Subcutaneous abdominal adipose tissue (tissue), 5 donors: Measurements from ENCODE around the gene KRTAP10-1.
"Not testable (repeated sequence)": the region's sequence is repeated elsewhere in the genome, so short reads cannot be mapped to it uniquely, and the experiment has no call there.

Experiments used
- H3K27ac ChIP-seq: one replicate; pipeline ENCODE4 v1.7.0; 2013; ENCODE audit warnings: low read depth, mild to moderate bottlenecking, inconsistent platforms, low read length, moderate library complexity
- H3K27me3 ChIP-seq, 5 donors: one replicate each; pipeline ENCODE4 v1.7.0; 2013; ENCODE audit warnings: low read length in 5 of 5, inconsistent platforms in 1 of 5; ENCODE audit not compliant: control insufficient read depth in 5 of 5, insufficient read depth in 4 of 5
- H3K36me3 ChIP-seq, 5 donors: one replicate each; pipeline ENCODE4 v1.7.0; 2013; ENCODE audit warnings: low read length in 5 of 5; ENCODE audit not compliant: control insufficient read depth in 5 of 5, insufficient read depth in 5 of 5
- H3K4me1 ChIP-seq, 5 donors: one replicate each; pipeline ENCODE4 v1.7.0; 2013; ENCODE audit warnings: low read length in 5 of 5, mild to moderate bottlenecking in 3 of 5, moderate library complexity in 1 of 5; ENCODE audit not compliant: control insufficient read depth in 5 of 5, insufficient read depth in 5 of 5
- H3K4me3 ChIP-seq, 5 donors: one replicate each; pipeline ENCODE4 v1.7.0; 2013; ENCODE audit warnings: low read length in 5 of 5, low read depth in 1 of 5
- H3K9ac ChIP-seq, 5 donors: one replicate each; pipeline ENCODE4 v1.7.0; 2013; ENCODE audit warnings: low read length in 5 of 5, mild to moderate bottlenecking in 4 of 5, moderate library complexity in 3 of 5
- H3K9me3 ChIP-seq, 5 donors: one replicate each; pipeline ENCODE4 v1.7.0; 2013; ENCODE audit warnings: low read length in 5 of 5; ENCODE audit not compliant: control insufficient read depth in 5 of 5
- donor health status: healthy.
- donor health status: healthy.
- donor health status: healthy.
- donor health status: healthy.
- donor health status: healthy.

Gene KRTAP10-1

DNA sequence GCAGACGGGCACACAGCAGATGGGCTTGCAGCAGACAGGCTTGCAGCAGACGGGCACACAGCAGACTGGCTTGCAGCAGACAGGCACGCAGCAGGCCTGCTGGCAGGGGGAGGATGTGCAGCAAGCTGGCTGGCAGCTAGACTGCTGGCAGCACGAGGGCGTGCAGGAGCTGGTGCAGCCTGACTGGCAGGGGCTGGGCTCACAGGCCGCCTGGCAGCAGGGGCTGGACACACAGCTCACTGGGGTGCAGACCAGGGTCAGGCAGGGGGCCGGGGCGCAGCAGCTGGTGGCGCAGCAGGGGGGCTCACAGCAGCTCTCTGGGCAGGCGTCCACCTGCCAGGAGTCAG lies 18.3 kb upstream of the KRTAP10-1 start:
- not testable (repeated sequence) for H3K9ac ChIP-seq, H3K36me3 ChIP-seq, H3K27ac ChIP-seq, H3K4me1 ChIP-seq, H3K4me3 ChIP-seq, H3K9me3 ChIP-seq
- H3K27me3 ChIP-seq = peaks cover 10 to 36% (median 27%) of the 10 kb centered on the region in 5 donors

DNA sequence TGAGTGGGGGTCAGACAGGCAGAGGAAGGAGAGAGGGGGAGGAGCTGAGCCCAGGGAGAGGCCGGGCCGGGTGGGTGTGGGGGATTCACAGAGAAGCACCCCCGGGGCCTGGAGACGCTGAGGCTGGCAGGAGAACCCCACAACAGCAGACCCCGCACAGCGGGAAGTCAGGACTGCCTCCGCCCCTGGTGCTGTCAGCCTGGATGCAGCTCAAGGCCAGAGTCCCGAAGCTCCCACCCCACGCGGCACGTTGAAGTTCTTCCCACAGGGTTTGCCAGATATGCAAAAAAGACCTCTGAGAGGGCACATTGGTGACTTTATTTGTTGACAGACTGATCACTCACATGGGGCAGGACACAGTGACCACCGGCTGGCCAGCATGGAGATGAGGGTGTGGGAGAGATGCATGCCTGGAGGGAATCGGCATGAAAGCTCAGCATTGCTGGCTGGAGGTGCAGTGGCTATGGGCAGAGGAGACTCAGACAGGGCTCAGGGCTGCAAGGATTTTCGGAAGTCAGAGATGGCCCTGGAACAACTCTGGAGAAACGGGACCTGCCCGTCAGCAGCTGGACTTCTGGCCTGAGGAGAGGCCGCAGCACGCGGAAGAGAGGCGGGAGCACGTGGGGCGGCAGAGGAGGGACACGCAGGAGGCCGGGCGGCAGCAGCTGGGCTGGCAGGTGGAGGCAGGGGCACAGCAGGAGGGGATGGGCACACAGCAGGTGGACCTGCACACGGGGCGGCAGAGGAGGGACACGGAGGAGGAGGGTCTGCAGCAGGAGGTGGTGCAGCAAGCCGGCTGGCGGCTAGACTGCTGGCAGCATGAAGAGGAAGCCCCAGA lies 17.7 kb upstream of the KRTAP10-1 start:
- no peak overlapping the region for H3K27ac ChIP-seq
- no peaks in the 10 kb centered on the region for H3K36me3 ChIP-seq
- H3K9me3 ChIP-seq = peaks cover 0 to 7% (median 2%) of the 10 kb centered on the region in 5 donors
- H3K9ac ChIP-seq = no peak overlapping the region
- no peaks in the 10 kb centered on the region for H3K4me1 ChIP-seq
- H3K4me3 ChIP-seq = no peak overlapping the region
- peaks cover 10 to 36% (median 29%) of the 10 kb centered on the region in 5 donors for H3K27me3 ChIP-seq

DNA sequence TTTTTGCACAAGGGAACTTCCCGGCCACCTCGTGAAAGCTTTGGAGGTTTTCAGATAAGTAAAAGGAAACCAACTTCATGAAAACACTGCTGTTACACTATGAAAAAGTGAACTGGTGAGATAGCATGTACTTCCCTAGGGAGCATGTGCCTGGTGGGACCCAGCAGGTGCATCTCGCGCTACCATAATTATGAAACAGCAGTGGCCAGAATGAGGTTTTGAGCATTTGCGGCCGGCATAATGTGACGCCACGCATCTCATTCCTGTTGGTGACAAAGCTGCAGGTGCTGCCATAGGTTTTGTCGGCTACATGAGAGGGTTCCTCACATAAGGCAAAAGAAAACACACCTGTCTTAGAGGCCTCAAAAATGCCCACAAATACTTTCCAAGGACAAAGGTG lies 16.9 kb upstream of the KRTAP10-1 start:
- no peak overlapping the region for H3K9ac ChIP-seq
- H3K27me3 ChIP-seq = peaks cover 10 to 43% (median 38%) of the 10 kb centered on the region in 5 donors
- peaks cover 0 to 7% (median 0%) of the 10 kb centered on the region in 5 donors for H3K9me3 ChIP-seq
- no peaks in the 10 kb centered on the region for H3K4me1 ChIP-seq
- H3K36me3 ChIP-seq = no peaks in the 10 kb centered on the region
- H3K4me3 ChIP-seq = no peak overlapping the region
- H3K27ac ChIP-seq = no peak overlapping the region

DNA sequence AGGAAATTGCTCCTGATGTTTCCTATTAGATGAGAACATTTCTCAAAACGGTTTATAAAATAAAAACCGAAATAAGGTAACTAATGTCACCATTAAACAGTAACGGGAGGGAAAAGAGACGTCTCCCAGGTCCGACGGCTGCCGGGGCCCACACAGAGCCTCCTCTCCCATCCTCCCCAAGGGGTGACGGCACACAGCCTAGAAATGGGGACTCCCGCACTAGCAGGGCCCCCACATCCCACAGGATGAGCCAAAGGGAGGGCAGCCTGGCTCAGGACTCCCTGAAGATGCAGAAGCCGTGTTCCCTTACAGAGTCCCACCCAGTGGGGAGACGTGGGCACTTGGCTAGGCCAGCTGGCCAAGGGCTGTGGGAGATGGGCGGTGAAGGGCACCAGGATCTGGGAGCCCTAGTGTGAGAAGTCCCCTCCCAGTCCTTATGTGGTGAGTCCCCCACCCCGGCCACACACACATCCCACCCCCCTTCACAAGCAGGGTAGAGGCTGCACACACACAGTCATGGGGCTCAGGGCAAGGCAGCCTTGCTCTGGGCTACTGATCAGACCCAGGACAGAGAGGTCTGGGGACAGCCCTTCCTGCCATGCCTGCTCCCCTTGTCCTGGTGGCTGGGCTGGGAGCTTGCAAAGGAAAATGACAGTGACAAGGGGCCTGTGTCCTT lies 15.3 kb upstream of the KRTAP10-1 start:
- Histone ChIP-seq H3K27me3 (peaks cover 18 to 57% (median 43%) of the 10 kb centered on the region in 5 donors), H3K9ac (no peak overlapping the region), H3K27ac (no peak overlapping the region), H3K9me3 (peaks cover 0 to 7% (median 0%) of the 10 kb centered on the region in 5 donors), H3K36me3 (no peaks in the 10 kb centered on the region), H3K4me1 (no peaks in the 10 kb centered on the region), H3K4me3 (no peak overlapping the region)

DNA sequence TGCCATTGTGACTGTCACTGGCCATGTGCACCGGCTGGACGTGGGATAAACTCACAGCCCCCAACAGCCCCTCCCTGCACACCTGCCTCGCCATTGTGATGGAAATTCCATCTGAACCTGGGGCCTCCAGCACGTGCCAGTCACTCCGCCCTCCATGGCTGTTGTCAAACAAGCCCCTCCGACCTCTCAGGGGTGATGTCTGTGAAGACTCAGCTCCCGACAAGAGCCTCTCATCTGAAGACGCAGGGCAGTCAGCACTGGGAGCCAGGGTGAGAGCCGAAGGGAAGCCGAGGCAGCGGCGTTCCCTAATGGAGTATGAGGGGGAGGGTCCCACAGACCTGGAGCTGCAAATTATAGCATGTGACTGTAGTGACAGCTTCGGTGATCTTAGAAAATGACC lies 12.7 kb upstream of the KRTAP10-1 start:
- H3K36me3 ChIP-seq = no peaks in the 10 kb centered on the region
- H3K4me3 ChIP-seq = no peak overlapping the region
- no peak overlapping the region for H3K27ac ChIP-seq
- no peaks in the 10 kb centered on the region for H3K4me1 ChIP-seq
- peaks cover 0 to 4% (median 0%) of the 10 kb centered on the region in 5 donors for H3K9me3 ChIP-seq
- H3K27me3 ChIP-seq = peaks cover 25 to 66% (median 50%) of the 10 kb centered on the region in 5 donors
- no peak overlapping the region for H3K9ac ChIP-seq

DNA sequence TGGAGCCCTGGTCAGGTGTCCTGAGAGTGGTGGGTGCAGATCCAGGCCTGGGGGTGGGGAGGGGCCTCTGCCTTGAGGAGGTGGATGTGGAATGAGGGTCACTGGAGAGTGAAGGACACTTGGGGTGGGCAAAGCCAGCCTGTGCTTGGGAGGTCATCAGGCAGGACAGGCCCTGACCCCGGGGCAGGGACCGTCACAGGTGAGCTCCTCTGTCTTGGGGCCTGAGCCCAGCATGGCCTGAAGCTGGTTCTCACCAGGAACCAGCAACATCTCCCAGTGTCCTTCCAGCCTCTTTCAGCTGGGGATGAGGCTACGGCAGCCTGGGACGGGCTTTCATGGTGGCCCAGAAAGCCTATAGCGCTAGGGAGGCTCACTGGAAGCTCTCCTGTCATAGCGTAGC lies 12.1 kb upstream of the KRTAP10-1 start:
- Histone ChIP-seq H3K9ac (no peak overlapping the region), H3K36me3 (no peaks in the 10 kb centered on the region), H3K27me3 (peaks cover 22 to 63% (median 50%) of the 10 kb centered on the region in 5 donors), H3K4me1 (no peaks in the 10 kb centered on the region), H3K9me3 (peaks cover 0 to 4% (median 0%) of the 10 kb centered on the region in 5 donors), H3K27ac (no peak overlapping the region), H3K4me3 (no peak overlapping the region)

DNA sequence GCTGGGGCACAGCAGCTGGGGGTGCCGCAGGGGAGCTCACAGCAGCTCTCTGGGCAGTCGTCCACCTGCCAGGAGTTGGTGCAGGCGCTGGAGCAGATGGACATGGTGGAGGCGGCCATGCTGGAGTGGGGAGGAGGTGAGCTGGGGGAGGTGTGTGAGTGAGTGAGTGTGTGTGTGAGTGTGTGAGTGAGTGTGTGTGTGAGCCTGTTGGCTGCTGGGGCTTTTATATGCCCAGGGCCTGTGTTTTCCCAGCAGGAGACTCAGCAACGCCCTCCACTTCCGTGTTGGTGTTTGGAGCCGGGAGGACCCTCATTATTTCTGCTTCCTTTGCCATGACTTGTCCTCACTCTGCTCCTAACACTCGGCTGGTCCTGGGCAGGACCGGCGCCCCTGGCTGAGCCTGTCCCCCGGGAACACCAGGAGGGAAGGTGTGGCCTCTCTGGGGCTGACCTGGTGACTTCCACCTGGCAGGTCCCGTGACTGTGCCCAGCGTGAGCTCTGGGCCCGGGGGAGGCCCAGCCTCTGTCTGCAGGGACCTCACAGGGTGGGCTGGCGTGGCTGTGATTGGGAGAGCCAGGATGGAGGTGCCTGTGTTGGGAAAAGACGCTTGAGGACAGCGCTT lies 11.5 kb upstream of the KRTAP10-1 start, which contains the start of gene KRTAP10-2:
Gene KRTAP10-2, minus strand, starts transcription at position 166 of the 622 bp plus-strand sequence. Its CDS starts 47 bp downstream, at position 119.
- Histone ChIP-seq H3K36me3 (no peaks in the 10 kb centered on the region), H3K4me3 (no peak within 1 kb of the TSS), H3K27ac (no peak within 1 kb of the TSS), H3K27me3 (peaks cover 22 to 56% (median 46%) of the 10 kb centered on the region in 5 donors), H3K9me3 (peaks cover 0 to 5% (median 4%) of the 10 kb centered on the region in 5 donors), H3K9ac (no peak within 1 kb of the TSS), H3K4me1 (no peaks in the 10 kb centered on the region)

DNA sequence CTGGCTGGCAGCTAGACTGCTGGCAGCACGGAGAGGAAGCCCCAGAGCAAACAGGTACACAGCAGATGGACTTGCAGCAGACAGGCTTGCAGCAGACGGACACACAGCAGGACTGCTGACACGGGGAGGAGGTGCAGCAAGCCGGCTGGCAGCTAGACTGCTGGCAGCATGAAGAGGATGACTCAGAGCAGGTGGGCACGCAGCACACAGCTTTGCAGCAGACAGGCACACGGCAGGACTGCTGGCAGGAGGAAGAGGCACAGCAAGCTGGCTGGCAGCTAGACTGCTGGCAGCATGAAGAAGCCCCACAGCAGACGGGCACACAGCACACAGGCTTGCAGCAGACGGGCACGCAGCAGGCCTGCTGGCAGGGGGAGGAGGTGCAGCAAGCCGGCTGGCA lies 10.8 kb upstream of the KRTAP10-1 start:
- no peak overlapping the region for H3K4me3 ChIP-seq
- H3K9me3 ChIP-seq = peaks cover 0 to 9% (median 4%) of the 10 kb centered on the region in 5 donors
- peaks cover 22 to 55% (median 43%) of the 10 kb centered on the region in 5 donors for H3K27me3 ChIP-seq
- no peaks in the 10 kb centered on the region for H3K4me1 ChIP-seq
- no peak overlapping the region for H3K9ac ChIP-seq
- H3K36me3 ChIP-seq = no peaks in the 10 kb centered on the region
- no peak overlapping the region for H3K27ac ChIP-seq

DNA sequence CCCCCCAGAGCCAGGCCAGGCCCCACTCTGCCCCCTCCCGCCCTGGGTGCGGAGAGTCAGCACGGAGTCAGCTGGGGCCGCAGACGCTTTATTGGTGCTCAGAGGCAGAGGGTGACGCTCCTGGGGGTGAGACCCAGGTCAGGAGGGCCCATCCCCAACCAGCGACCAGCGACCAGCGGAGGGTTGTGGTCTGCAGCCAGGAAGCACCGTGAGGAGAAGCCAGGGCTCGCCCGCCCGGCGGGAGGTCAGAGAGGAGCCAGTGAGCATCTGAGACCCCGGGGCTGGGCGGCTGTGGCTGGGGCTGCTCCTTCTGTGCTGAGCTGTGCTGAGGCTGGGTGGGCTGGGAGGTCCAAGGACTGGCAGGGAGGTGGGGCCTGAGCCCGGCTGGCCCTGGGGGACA lies 10.3 kb upstream of the KRTAP10-1 start:
- H3K36me3 ChIP-seq, H3K9ac ChIP-seq, H3K4me1 ChIP-seq, H3K27ac ChIP-seq, H3K9me3 ChIP-seq, H3K4me3 ChIP-seq: not testable (repeated sequence)
- peaks cover 22 to 51% (median 38%) of the 10 kb centered on the region in 5 donors for H3K27me3 ChIP-seq
